HG03558 (cell line): Measurements from ENCODE around the gene FGD2.

Source experiments
- ATAC-seq: cut with Tn5 transposase; IDR thresholded peaks from one replicate; pipeline ENCODE4 v1.9.1; 2021; ENCODE audit warnings: moderate number of reproducible peaks; ENCODE audit not compliant: unreplicated experiment; ENCODE audit errors: extremely low read depth

Gene FGD2

GRCh38 chr6:37013516-37014491 lies 8.3 kb downstream of the FGD2 start:
- ATAC-seq: no peak

- ATAC-seq: no peak
Measured at GRCh38 chr6:37014667-37015066, 9.2 kb downstream of the FGD2 start.

- ATAC-seq: no peak
Measured at GRCh38 chr6:37015532-37015931, 10.1 kb downstream of the FGD2 start.

- ATAC-seq: no peak
Measured at GRCh38 chr6:37016995-37017394, 11.5 kb downstream of the FGD2 start.

- ATAC-seq: no peak
Measured at GRCh38 chr6:37017606-37018197, 12.2 kb downstream of the FGD2 start.

- ATAC-seq: peak; percentile 77
Measured at GRCh38 chr6:37018198-37019064, 13.0 kb downstream of the FGD2 start.

GRCh38 chr6:37019065-37019450 lies 13.6 kb downstream of the FGD2 start:
- ATAC-seq: no peak

GRCh38 chr6:37020381-37020780 lies 14.9 kb downstream of the FGD2 start:
- ATAC-seq: no peak

GRCh38 chr6:37020812-37021211 lies 15.4 kb downstream of the FGD2 start:
- ATAC-seq: no peak

- ATAC-seq: no peak
Measured at GRCh38 chr6:37021356-37022129, 16.1 kb downstream of the FGD2 start.

GRCh38 chr6:37022135-37022863 lies 16.8 kb downstream of the FGD2 start:
- ATAC-seq: no peak

- ATAC-seq: no peak
Measured at GRCh38 chr6:37024656-37025337, 19.3 kb downstream of the FGD2 start.

- no peak for ATAC-seq
Measured at GRCh38 chr6:37025621-37026466, 20.4 kb downstream of the FGD2 start.

- no peak for ATAC-seq
Measured at GRCh38 chr6:37027036-37027720, 21.7 kb downstream of the FGD2 start.

GRCh38 chr6:37027811-37028469 lies 22.5 kb downstream of the FGD2 start:
- no peak for ATAC-seq

- ATAC-seq: no peak
Measured at GRCh38 chr6:37029249-37029971, 24.0 kb downstream of the FGD2 start.
